ENCODE data around the gene CDHR2. TPM values are rescaled to one million over a fixed set of nuclear protein-coding genes. Genes with fewer than 3 reads are reported as not detected.

CDHR2 gene
- total and polyA plus RNA-seq, 2 of the 13 experiments (the other 11 are each of a cell fraction or from before 2014, with no cell fraction given) = 17.9 to 20.9 TPM

DNA sequence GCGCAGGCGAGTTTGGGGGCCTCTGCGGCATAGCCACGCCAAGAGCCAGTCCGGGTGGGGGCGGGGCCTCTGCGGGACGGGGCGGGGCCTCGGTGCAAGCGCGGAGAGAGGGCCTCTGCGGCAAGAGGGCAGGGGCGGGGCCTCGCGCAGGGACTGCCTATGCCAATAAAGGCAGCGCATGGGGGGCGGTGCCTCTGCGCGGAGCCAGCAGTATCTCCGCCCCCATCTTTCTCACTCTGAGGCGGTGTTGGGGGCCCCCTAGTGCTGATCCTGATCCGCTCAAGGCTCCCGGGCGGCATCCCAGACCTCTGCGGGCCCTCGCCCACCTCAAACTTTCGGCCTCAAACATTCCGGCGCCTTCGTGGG lies 70.0 kb downstream of the CDHR2 start:
- Histone ChIP-seq H3K4me2 (ENCODE audit: low read depth, low read length) (peak overlapping the region; percentile 3; the same call in 1 of the 2 replicates), H4K20me1 (ENCODE audit: insufficient read depth, low read length) (no peaks in the 10 kb centered on the region), H3K27me3 (ENCODE audit: control insufficient read depth in 1 of 2, insufficient read depth in 2 of 2, low read length in 2 of 2) (peaks cover 9 to 62% of the 10 kb centered on the region in 2 experiments), H3K27ac (ENCODE audit: extremely low read length, insufficient read depth, low read length) (no peak overlapping the region), H3K36me3 (replicated peaks in 1 of 2; ENCODE audit: control insufficient read depth in 1 of 2, insufficient read depth in 2 of 2, low read length in 2 of 2) (no peaks in the 10 kb centered on the region), H3K9me3 (ENCODE audit: low read length) (no peaks in the 10 kb centered on the region), H3K9ac (ENCODE audit: insufficient read depth, low read depth, low read length) (no peak overlapping the region), H2AFZ (ENCODE audit: low read length) (no peak overlapping the region), H3K4me1 (ENCODE audit: insufficient read depth, low read length) (no peaks in the 10 kb centered on the region), H3K4me3 (replicated peaks in 1 of 3; ENCODE audit: insufficient read depth in 1 of 3, low read depth in 2 of 3, low read length in 3 of 3) (no peak overlapping the region; a peak in 1 of 6 replicates), H3K79me2 (ENCODE audit: insufficient read depth, low read length) (no peaks in the 10 kb centered on the region)
- in situ Hi-C loops (cut with HindIII; ENCODE audit: extremely low pct_ligation_motif_present, low pct_unique_long_range_greater_than_20kb) (no loop called here), intact Hi-C loops (cut with micrococcal nuclease; ENCODE audit: unreplicated experiment) (no loop called here)
- POLR2A ChIA-PET = no interaction called here
- BruUV-seq (replicated peaks) = no TSS peak
- 24% methylated on average over 17 of the region's 31 CpGs for WGBS (ENCODE audit: low lambda C conversion rate)
- FAIRE-seq (no peak), ATAC-seq (peak; percentile 88), DNase-seq (ENCODE audit: low spot score) (peak; percentile 56)
- CTCF ChIA-PET (ENCODE audit: low intra/inter-chr PET ratio, low total read pairs) = no interaction called here
- TF ChIP-seq, protein P1, sequence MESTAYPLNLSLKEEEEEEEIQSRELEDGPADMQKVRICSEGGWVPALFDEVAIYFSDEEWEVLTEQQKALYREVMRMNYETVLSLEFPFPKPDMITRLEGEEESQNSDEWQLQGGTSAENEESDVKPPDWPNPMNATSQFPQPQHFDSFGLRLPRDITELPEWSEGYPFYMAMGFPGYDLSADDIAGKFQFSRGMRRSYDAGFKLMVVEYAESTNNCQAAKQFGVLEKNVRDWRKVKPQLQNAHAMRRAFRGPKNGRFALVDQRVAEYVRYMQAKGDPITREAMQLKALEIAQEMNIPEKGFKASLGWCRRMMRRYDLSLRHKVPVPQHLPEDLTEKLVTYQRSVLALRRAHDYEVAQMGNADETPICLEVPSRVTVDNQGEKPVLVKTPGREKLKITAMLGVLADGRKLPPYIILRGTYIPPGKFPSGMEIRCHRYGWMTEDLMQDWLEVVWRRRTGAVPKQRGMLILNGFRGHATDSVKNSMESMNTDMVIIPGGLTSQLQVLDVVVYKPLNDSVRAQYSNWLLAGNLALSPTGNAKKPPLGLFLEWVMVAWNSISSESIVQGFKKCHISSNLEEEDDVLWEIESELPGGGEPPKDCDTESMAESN (CRISPR knock-in tag; conservative IDR thresholded peaks at IDR 0.05) = no peak
- no peak for TF ChIP-seq ZBTB38 (CRISPR knock-in tag; IDR thresholded peaks at IDR 0.05)
- no peak for TF ChIP-seq ZNF891 (CRISPR knock-in tag; IDR thresholded peaks at IDR 0.05)
- no peak for TF ChIP-seq POLR2AphosphoS2 (IDR thresholded peaks at IDR 0.05; ENCODE audit: low read depth, low read length)
- peak; percentile 38; the same call in 1 of the 2 replicates for TF ChIP-seq SP4 (CRISPR knock-in tag; IDR thresholded peaks at IDR 0.05)
- TF ChIP-seq, protein P2, sequence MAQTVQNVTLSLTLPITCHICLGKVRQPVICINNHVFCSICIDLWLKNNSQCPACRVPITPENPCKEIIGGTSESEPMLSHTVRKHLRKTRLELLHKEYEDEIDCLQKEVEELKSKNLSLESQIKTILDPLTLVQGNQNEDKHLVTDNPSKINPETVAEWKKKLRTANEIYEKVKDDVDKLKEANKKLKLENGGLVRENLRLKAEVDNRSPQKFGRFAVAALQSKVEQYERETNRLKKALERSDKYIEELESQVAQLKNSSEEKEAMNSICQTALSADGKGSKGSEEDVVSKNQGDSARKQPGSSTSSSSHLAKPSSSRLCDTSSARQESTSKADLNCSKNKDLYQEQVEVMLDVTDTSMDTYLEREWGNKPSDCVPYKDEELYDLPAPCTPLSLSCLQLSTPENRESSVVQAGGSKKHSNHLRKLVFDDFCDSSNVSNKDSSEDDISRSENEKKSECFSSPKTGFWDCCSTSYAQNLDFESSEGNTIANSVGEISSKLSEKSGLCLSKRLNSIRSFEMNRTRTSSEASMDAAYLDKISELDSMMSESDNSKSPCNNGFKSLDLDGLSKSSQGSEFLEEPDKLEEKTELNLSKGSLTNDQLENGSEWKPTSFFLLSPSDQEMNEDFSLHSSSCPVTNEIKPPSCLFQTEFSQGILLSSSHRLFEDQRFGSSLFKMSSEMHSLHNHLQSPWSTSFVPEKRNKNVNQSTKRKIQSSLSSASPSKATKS (CRISPR knock-in tag; IDR thresholded peaks at IDR 0.05) = no peak
- no peak for TF ChIP-seq ZBTB21 (CRISPR knock-in tag; IDR thresholded peaks at IDR 0.05)
- no peak for TF ChIP-seq CHD4 (IDR thresholded peaks at IDR 0.05; ENCODE audit: borderline replicate concordance, low read length)
- TF ChIP-seq, protein P3, sequence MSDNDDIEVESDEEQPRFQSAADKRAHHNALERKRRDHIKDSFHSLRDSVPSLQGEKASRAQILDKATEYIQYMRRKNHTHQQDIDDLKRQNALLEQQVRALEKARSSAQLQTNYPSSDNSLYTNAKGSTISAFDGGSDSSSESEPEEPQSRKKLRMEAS (IDR thresholded peaks at IDR 0.05) = peak; percentile 29; the same call in 1 of the 2 replicates
- TF ChIP-seq RBAK (CRISPR knock-in tag; IDR thresholded peaks at IDR 0.05) = no peak
- TF ChIP-seq, protein P4, sequence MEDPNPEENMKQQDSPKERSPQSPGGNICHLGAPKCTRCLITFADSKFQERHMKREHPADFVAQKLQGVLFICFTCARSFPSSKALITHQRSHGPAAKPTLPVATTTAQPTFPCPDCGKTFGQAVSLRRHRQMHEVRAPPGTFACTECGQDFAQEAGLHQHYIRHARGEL (CRISPR knock-in tag; IDR thresholded peaks at IDR 0.05) = no peak
- no peak for TF ChIP-seq KLF12 (CRISPR knock-in tag; IDR thresholded peaks at IDR 0.05; ENCODE audit: borderline replicate concordance)
- no peak for TF ChIP-seq ATF7-NPFF (CRISPR knock-in tag; IDR thresholded peaks at IDR 0.05; ENCODE audit: low read depth)
- TF ChIP-seq FOXP1 (IDR thresholded peaks at IDR 0.05) = no peak
- no peak for TF ChIP-seq FOXP1 (CRISPR knock-in tag; IDR thresholded peaks at IDR 0.05)
- TF ChIP-seq, protein P5, sequence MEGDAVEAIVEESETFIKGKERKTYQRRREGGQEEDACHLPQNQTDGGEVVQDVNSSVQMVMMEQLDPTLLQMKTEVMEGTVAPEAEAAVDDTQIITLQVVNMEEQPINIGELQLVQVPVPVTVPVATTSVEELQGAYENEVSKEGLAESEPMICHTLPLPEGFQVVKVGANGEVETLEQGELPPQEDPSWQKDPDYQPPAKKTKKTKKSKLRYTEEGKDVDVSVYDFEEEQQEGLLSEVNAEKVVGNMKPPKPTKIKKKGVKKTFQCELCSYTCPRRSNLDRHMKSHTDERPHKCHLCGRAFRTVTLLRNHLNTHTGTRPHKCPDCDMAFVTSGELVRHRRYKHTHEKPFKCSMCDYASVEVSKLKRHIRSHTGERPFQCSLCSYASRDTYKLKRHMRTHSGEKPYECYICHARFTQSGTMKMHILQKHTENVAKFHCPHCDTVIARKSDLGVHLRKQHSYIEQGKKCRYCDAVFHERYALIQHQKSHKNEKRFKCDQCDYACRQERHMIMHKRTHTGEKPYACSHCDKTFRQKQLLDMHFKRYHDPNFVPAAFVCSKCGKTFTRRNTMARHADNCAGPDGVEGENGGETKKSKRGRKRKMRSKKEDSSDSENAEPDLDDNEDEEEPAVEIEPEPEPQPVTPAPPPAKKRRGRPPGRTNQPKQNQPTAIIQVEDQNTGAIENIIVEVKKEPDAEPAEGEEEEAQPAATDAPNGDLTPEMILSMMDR (CRISPR knock-in tag; IDR thresholded peaks at IDR 0.05) = peak; percentile 67
- TF ChIP-seq ZNF124 (CRISPR knock-in tag; IDR thresholded peaks at IDR 0.05) = no peak
- TF ChIP-seq, protein P6, sequence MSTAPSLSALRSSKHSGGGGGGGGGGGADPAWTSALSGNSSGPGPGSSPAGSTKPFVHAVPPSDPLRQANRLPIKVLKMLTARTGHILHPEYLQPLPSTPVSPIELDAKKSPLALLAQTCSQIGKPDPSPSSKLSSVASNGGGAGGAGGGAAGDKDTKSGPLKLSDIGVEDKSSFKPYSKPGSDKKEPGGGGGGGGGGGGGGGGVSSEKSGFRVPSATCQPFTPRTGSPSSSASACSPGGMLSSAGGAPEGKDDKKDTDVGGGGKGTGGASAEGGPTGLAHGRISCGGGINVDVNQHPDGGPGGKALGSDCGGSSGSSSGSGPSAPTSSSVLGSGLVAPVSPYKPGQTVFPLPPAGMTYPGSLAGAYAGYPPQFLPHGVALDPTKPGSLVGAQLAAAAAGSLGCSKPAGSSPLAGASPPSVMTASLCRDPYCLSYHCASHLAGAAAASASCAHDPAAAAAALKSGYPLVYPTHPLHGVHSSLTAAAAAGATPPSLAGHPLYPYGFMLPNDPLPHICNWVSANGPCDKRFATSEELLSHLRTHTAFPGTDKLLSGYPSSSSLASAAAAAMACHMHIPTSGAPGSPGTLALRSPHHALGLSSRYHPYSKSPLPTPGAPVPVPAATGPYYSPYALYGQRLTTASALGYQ (CRISPR knock-in tag; IDR thresholded peaks at IDR 0.05) = no peak
- no peak for TF ChIP-seq ZNF331 (CRISPR knock-in tag; IDR thresholded peaks at IDR 0.05)

Measured in HepG2 (cell line).